GM12892 (cell line): ENCODE data around the gene GRIN2D.

Experiments used
- POLR2A ChIP-seq: IDR thresholded peaks from 2 replicates; pipeline ENCODE4 v1.6.1; 2011; ENCODE audit warnings: low read depth, low read length, control low read depth
- POLR2AphosphoS5 ChIP-seq: IDR thresholded peaks from 2 replicates; pipeline ENCODE4 v1.6.1; 2011; ENCODE audit warnings: low read depth, low read length, control low read depth

- no peak for TF ChIP-seq POLR2A
- no peak for TF ChIP-seq POLR2AphosphoS5
These were observed 25.6 kb upstream of the GRIN2D start for GRCh38 chr19:48367855-48368254.
